ENCODE results near the gene CBX7. TPM values are rescaled to one million over a fixed set of nuclear protein-coding genes. Genes with fewer than 3 reads are reported as not detected.

CBX7 gene
- total and polyA plus RNA-seq, 2 of the 8 experiments (the other 6 are each of a cell fraction or from before 2014, with no cell fraction given) = 6.9 to 8.7 TPM

Small RNA genes within 50 kb of the gene (small RNA-seq; reads per million reads assigned to genes)
- gene COX5BP7 (ENCODE audit: insufficient read depth) = not detected

Other genes starting within 250 kb of the CBX7 start
- gene APOBEC3A, start 195.1 kb downstream of the CBX7 start, total RNA-seq (2021; fragmentation: NEBNext Ultra II Directional; extraction: Animal tissue kit (Norgen Biotek cat#: 25700)) = not detected in 2 replicates
- gene APOBEC3A, start 195.1 kb downstream of the CBX7 start, polyA plus RNA-seq (2011; rRNA removed) = not detected in 2 replicates
- gene APOBEC3B, start 170.3 kb downstream of the CBX7 start, total RNA-seq (2021; fragmentation: NEBNext Ultra II Directional; extraction: Animal tissue kit (Norgen Biotek cat#: 25700)) = 14.2 and 16.3 TPM in 2 replicates
- 43.3 and 74.9 TPM in 2 replicates for gene APOBEC3B, start 170.3 kb downstream of the CBX7 start, polyA plus RNA-seq (2011; rRNA removed)
- gene APOBEC3C, start 138.4 kb downstream of the CBX7 start, total RNA-seq (2021; fragmentation: NEBNext Ultra II Directional; extraction: Animal tissue kit (Norgen Biotek cat#: 25700)) = 23.3 and 23.7 TPM in 2 replicates
- 20.3 and 22.8 TPM in 2 replicates for gene APOBEC3C, start 138.4 kb downstream of the CBX7 start, polyA plus RNA-seq (2011; rRNA removed)
- gene APOBEC3D, start 131.6 kb downstream of the CBX7 start, total RNA-seq (2021; fragmentation: NEBNext Ultra II Directional; extraction: Animal tissue kit (Norgen Biotek cat#: 25700)) = 5.5 and 7.2 TPM in 2 replicates
- gene APOBEC3D, start 131.6 kb downstream of the CBX7 start, polyA plus RNA-seq (2011; rRNA removed) = 2.2 and 4.3 TPM in 2 replicates
- 7.3 and 9.7 TPM in 2 replicates for gene APOBEC3F, start 111.8 kb downstream of the CBX7 start, total RNA-seq (2021; fragmentation: NEBNext Ultra II Directional; extraction: Animal tissue kit (Norgen Biotek cat#: 25700))
- gene APOBEC3F, start 111.8 kb downstream of the CBX7 start, polyA plus RNA-seq (2011; rRNA removed) = 4.0 and 5.5 TPM in 2 replicates
- gene APOBEC3G, start 75.4 kb downstream of the CBX7 start, total RNA-seq (2021; fragmentation: NEBNext Ultra II Directional; extraction: Animal tissue kit (Norgen Biotek cat#: 25700)) = 0.94 and 2.0 TPM in 2 replicates
- gene APOBEC3G, start 75.4 kb downstream of the CBX7 start, polyA plus RNA-seq (2011; rRNA removed) = 1.7 and 2.5 TPM in 2 replicates
- 0.47 and 0.48 TPM in 2 replicates for gene APOBEC3H, start 55.4 kb downstream of the CBX7 start, total RNA-seq (2021; fragmentation: NEBNext Ultra II Directional; extraction: Animal tissue kit (Norgen Biotek cat#: 25700))
- 0.52 and 0.56 TPM in 2 replicates for gene APOBEC3H, start 55.4 kb downstream of the CBX7 start, polyA plus RNA-seq (2011; rRNA removed)
- gene PDGFB, start 92.3 kb upstream of the CBX7 start, total RNA-seq (2021; fragmentation: NEBNext Ultra II Directional; extraction: Animal tissue kit (Norgen Biotek cat#: 25700)) = 8.5 and 9.6 TPM in 2 replicates
- gene PDGFB, start 92.3 kb upstream of the CBX7 start, polyA plus RNA-seq (2011; rRNA removed) = 3.9 and 5.5 TPM in 2 replicates
- gene RPL3, start 166.9 kb upstream of the CBX7 start, total RNA-seq (2021; fragmentation: NEBNext Ultra II Directional; extraction: Animal tissue kit (Norgen Biotek cat#: 25700)) = 2,801 and 2,865 TPM in 2 replicates
- 5,362 and 5,466 TPM in 2 replicates for gene RPL3, start 166.9 kb upstream of the CBX7 start, polyA plus RNA-seq (2011; rRNA removed)
- gene SYNGR1, start 197.3 kb upstream of the CBX7 start, total RNA-seq (2021; fragmentation: NEBNext Ultra II Directional; extraction: Animal tissue kit (Norgen Biotek cat#: 25700)) = 32.5 and 32.7 TPM in 2 replicates
- 84.7 and 98.9 TPM in 2 replicates for gene SYNGR1, start 197.3 kb upstream of the CBX7 start, polyA plus RNA-seq (2011; rRNA removed)
- 23.1 and 26.1 TPM in 2 replicates for gene TAB1, start 247.1 kb upstream of the CBX7 start, total RNA-seq (2021; fragmentation: NEBNext Ultra II Directional; extraction: Animal tissue kit (Norgen Biotek cat#: 25700))
- 38.0 and 77.1 TPM in 2 replicates for gene TAB1, start 247.1 kb upstream of the CBX7 start, polyA plus RNA-seq (2011; rRNA removed)